H1 (cell line): Measurements from ENCODE around the gene GALC. TPM values are rescaled to one million over a fixed set of nuclear protein-coding genes. Genes with fewer than 3 reads are reported as not detected.

Experiments
- SIX5 ChIP-seq: IDR thresholded peaks from 2 replicates; pipeline ENCODE4 v1.6.1; 2011; ENCODE audit warnings: mild to moderate bottlenecking, low read depth, low read length
- polyA plus RNA-seq, 7 experiments: library from polyadenylated mRNA; depleted of rRNA in 3 of 7; stranded (reverse) in 5 of 7; unstranded in 2 of 7; fragments of >200 nt in 5 of 7; fragments of 200-250 nt in 2 of 7; gene quantifications; 1 replicate in 5 of 7; 2 replicates in 1 of 7; 4 replicates in 1 of 7; pipeline versions ENCODE4 v1.2.1 to v1.2.3, GENCODE V29; 2011 to 2013; ENCODE audit warnings: missing spikeins in 2 of 7, mixed read lengths in 2 of 7
- total RNA-seq: library from RNA; stranded (reverse); fragmentation: NEBNext Ultra II Directional; extraction: Animal tissue kit (Norgen Biotek cat#: 25700); gene quantifications from 2 replicates; pipeline ENCODE4 v1.2.1, GENCODE V29; 2021

The GALC gene
- total and polyA plus RNA-seq, 2 of the 8 experiments (the other 6 are each of a cell fraction or from before 2014, with no cell fraction given): 6.1 to 12.3 TPM

DNA sequence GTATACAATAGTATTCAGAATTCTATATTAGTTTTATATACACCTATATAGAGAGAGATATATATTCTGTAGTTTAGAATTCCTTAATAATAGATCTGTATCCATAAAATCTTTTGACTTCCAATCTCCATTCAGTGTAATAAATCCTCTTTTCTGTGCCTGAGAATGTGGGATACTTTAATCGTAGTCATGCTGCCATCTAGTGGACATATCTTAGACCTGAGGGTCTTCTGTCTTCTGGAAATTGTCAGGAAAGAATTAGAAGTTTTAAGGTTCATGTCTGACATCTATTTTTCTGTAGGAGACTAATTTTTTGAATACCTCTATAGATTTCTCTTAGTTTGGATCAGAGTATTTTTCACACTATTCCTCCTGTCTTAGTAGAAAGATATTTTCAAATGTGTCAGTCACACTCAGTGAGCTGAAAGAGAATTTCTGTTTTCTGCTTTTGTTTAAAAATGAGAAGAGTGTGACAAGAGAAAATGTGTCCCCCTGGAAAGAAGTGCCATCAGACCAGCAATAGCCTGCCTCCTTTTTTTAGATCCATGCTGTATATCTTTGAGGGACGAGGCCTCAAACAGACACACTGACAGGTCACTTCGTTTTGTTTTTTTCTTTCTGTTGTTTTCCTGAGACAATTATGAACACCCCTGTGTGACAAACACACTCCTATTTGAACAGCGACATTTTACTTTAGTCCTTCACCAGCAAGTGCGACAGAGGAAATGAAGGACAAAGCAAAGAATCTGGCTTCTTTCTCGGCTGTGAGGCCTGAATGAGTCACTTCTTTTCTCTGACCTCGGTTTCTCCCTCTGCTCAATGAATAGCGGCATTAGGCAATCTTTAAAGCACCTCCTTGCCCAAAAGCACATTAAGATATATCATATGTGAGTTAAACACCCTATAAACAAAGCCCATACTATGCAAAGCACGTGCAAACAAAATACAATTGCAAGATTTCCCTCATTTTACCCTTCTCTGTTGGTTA, 96.3 kb downstream of the GALC start (continued):
- TF ChIP-seq SIX5: no peak
- TF ChIP-seq, all 59 proteins: peak for 2
